ENCODE results near the gene ANXA9. TPM values are rescaled to one million over a fixed set of nuclear protein-coding genes. Genes with fewer than 3 reads are reported as not detected.

ANXA9 gene
- total RNA-seq, 1 donor from 2014 or later = not detected

DNA sequence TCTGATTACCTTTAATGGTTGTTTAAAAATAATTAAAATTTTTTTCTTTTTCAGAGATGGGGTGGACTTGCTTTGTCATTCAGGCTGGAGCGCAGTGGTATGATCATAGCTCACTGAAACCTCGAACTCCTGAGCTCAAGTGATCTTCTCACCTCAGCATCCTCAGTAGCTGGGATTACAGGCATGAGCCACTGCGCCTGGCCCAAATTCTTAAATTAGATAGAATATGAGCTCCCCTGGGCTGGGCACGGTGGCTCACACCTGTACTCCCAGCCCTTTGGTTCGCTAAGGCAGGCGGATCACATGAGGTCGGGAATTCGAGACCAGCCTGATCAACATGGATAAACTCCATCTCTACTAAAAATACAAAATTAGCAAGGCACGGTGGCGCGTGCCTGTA is 24.4 kb upstream of the ANXA9 start:
- CTCF ChIA-PET = no interaction called here
- Mint-ChIP-seq H3K4me3 (no peak overlapping the region), H3K4me1 (no peaks in the 10 kb centered on the region), H3K27ac (no peak overlapping the region), H3K36me3 (ENCODE audit: low read depth) (peaks cover 81% of the 10 kb centered on the region), H3K9me3 (no peaks in the 10 kb centered on the region), H3K27me3 (no peaks in the 10 kb centered on the region)
- no peak for DNase-seq
- intact Hi-C loops (cut with micrococcal nuclease) = no loop called here
- ATAC-seq (ENCODE audit: low read depth) = no peak
- TF ChIP-seq, protein P1, sequence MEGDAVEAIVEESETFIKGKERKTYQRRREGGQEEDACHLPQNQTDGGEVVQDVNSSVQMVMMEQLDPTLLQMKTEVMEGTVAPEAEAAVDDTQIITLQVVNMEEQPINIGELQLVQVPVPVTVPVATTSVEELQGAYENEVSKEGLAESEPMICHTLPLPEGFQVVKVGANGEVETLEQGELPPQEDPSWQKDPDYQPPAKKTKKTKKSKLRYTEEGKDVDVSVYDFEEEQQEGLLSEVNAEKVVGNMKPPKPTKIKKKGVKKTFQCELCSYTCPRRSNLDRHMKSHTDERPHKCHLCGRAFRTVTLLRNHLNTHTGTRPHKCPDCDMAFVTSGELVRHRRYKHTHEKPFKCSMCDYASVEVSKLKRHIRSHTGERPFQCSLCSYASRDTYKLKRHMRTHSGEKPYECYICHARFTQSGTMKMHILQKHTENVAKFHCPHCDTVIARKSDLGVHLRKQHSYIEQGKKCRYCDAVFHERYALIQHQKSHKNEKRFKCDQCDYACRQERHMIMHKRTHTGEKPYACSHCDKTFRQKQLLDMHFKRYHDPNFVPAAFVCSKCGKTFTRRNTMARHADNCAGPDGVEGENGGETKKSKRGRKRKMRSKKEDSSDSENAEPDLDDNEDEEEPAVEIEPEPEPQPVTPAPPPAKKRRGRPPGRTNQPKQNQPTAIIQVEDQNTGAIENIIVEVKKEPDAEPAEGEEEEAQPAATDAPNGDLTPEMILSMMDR (IDR thresholded peaks at IDR 0.05) = no peak
- POLR2A ChIA-PET = interaction anchor here (0.5 to 1.0 kb wide), 2 partner anchors 12 to 16 kb away, joined by 3 to 4 read pairs; no protein-coding TSS in a partner anchor

DNA sequence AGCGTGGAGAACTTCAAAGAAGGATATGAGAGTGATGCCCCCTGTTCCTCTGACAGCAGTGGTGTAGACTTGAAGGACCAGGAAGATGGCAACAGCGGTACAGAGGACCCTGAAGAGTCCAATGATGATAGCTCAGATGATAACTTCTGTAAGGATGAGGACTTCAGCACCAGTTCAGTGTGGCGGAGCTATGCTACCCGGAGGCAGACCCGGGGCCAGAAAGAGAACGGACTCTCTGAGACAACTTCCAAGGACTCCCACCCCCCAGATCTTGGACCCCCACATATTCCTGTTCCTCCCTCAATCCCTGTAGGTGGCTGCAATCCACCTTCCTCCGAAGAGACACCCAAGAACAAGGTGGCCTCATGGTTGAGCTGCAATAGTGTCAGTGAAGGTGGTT is 21.4 kb upstream of the ANXA9 start:
- POLR2A ChIA-PET = interaction anchor here (0.7 kb wide), 1 partner anchor 11 kb away, joined by 3 read pairs; no protein-coding TSS in a partner anchor
- intact Hi-C loops (cut with micrococcal nuclease) = no loop called here
- TF ChIP-seq, protein P1 (IDR thresholded peaks at IDR 0.05) = no peak
- Mint-ChIP-seq H3K36me3 (ENCODE audit: low read depth) (peaks cover 83% of the 10 kb centered on the region), H3K9me3 (no peaks in the 10 kb centered on the region), H3K4me3 (no peak overlapping the region), H3K27me3 (no peaks in the 10 kb centered on the region), H3K27ac (no peak overlapping the region), H3K4me1 (no peaks in the 10 kb centered on the region)
- CTCF ChIA-PET = no interaction called here
- ATAC-seq (ENCODE audit: low read depth) (no peak), DNase-seq (no peak)

DNA sequence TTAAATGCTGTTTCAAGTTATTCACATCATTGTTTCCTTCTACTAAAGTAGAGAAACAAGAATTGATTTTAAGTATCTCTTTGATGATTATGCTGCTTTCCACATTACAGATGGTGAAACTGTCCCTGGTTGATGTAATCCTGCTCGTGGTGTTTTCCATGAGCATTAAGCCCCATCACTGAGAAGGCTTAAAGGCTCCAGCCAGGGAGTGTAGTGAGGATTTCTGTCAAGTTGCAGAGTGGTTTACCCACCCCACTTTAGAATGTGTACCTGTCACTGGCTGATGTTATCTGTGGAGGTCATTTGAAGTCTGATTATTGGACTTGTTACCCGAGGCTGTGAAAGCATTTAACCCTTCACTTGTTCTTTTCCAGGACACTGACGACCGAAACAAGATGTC is 20.3 kb upstream of the ANXA9 start:
- Mint-ChIP-seq H3K27ac (no peak overlapping the region), H3K4me1 (no peaks in the 10 kb centered on the region), H3K4me3 (no peak overlapping the region), H3K9me3 (no peaks in the 10 kb centered on the region), H3K36me3 (ENCODE audit: low read depth) (peaks cover 88% of the 10 kb centered on the region), H3K27me3 (no peaks in the 10 kb centered on the region)
- no peak for DNase-seq
- ATAC-seq (ENCODE audit: low read depth) = no peak
- TF ChIP-seq, protein P1 (IDR thresholded peaks at IDR 0.05) = no peak
- intact Hi-C loops (cut with micrococcal nuclease) = no loop called here
- ChIA-PET POLR2A (interaction anchor here (1.9 kb wide), 1 partner anchor 12 kb away, joined by 6 read pairs; no protein-coding TSS in a partner anchor), CTCF (no interaction called here)

DNA sequence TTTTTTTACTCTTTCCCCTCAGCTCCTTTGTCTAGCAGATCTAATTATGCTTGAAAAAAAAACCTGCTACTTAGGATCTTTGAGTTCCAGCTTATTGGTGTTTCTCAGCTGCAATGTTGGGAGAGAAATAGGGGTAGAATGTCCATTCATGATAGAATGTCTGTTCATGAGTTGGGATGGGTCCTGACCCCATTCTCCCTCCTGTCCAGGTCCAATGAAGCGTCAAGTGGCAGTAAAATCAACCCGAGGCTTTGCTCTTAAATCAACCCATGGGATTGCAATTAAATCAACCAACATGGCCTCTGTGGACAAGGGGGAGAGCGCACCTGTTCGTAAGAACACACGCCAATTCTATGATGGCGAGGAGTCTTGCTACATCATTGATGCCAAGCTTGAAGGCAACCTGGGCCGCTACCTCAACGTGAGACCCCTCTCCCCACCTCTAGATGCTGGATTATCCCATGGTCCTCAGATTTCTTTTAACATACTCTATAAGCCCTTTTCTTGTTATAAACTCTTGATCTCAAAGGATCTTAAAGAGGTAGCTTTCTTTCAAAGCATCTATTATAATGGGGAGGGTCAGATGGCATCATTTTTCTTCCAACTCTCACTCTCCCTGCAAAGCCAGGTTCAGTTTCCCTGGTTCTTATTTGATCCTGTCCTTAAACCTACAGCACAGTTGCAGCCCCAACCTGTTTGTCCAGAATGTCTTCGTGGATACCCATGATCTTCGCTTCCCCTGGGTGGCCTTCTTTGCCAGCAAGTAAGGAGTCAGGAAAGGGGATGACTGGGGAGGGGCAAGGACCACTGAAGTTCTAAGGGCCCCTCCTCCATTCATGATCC is 18.6 kb upstream of the ANXA9 start:
- ATAC-seq (ENCODE audit: low read depth) = no peak

DNA sequence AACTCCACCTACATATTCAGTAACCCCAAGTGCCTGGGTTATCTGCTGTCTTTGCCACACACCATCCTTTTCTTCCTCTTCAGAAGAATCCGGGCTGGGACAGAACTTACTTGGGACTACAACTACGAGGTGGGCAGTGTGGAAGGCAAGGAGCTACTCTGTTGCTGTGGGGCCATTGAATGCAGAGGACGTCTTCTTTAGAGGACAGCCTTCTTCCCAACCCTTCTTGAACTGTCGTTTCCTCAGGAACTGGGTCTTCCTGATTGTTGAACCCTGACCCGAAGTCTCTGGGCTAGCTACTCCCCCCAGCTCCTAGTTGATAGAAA is 18.0 kb upstream of the ANXA9 start:
- DNase-seq = no peak
- TF ChIP-seq, protein P1 (IDR thresholded peaks at IDR 0.05) = no peak
- ChIA-PET POLR2A (no interaction called here), CTCF (no interaction called here)
- H3K27me3 Mint-ChIP-seq = no peaks in the 10 kb centered on the region
- intact Hi-C loops (cut with micrococcal nuclease) = no loop called here
- H3K4me3 Mint-ChIP-seq = no peak overlapping the region
- no peaks in the 10 kb centered on the region for H3K9me3 Mint-ChIP-seq
- H3K4me1 Mint-ChIP-seq = no peaks in the 10 kb centered on the region
- H3K36me3 Mint-ChIP-seq (ENCODE audit: low read depth) = peaks cover 94% of the 10 kb centered on the region
- no peak overlapping the region for H3K27ac Mint-ChIP-seq
- no peak for ATAC-seq (ENCODE audit: low read depth)

More for the DNA sequence above, 18.6 kb upstream of the ANXA9 start:
- TF ChIP-seq, protein P1 (IDR thresholded peaks at IDR 0.05) = no peak
- H3K9me3 Mint-ChIP-seq = no peaks in the 10 kb centered on the region
- peaks cover 93% of the 10 kb centered on the region for H3K36me3 Mint-ChIP-seq (ENCODE audit: low read depth)
- ChIA-PET POLR2A (interaction anchor here (1.9 kb wide), 1 partner anchor 10 kb away, joined by 6 read pairs; no protein-coding TSS in a partner anchor), CTCF (interaction anchor here (0.7 to 0.9 kb wide), 2 partner anchors 41 to 61 kb away, joined by 3 to 4 read pairs; no protein-coding TSS in a partner anchor)
- H3K27ac Mint-ChIP-seq = no peak overlapping the region
- H3K4me3 Mint-ChIP-seq = no peak overlapping the region
- H3K4me1 Mint-ChIP-seq = no peaks in the 10 kb centered on the region
- intact Hi-C loops (cut with micrococcal nuclease) = no loop called here
- no peaks in the 10 kb centered on the region for H3K27me3 Mint-ChIP-seq
- DNase-seq = no peak
